GM18861 (cell line): ENCODE data around the gene DCTN3.
A peak's percentile ranks its signal among the peaks of the same experiment; 100 is the strongest.
"Not testable (repeated sequence)": the region's sequence is repeated elsewhere in the genome, so short reads cannot be mapped to it uniquely, and the experiment has no call there.

Experiments
- ATAC-seq: cut with Tn5 transposase; IDR thresholded peaks from one replicate; pipeline ENCODE4 v1.9.1; 2021; ENCODE audit not compliant: unreplicated experiment

DCTN3 gene

GRCh38 chr9:34647651-34648050 is 27.4 kb upstream of the DCTN3 start:
- no peak for ATAC-seq

GRCh38 chr9:34647084-34647403 is 26.7 kb upstream of the DCTN3 start:
- ATAC-seq, result no peak

GRCh38 chr9:34646211-34647083 is 26.2 kb upstream of the DCTN3 start, which contains the start of gene GALT:
GALT (plus strand) TSS chr9:34646675; CDS start chr9:34646705, 30 bp downstream.
- ATAC-seq, result peak; percentile 70

- no peak for ATAC-seq
Measured at GRCh38 chr9:34644766-34645314, 24.5 kb upstream of the DCTN3 start.

- ATAC-seq, result no peak
Measured at GRCh38 chr9:34642679-34643078, 22.4 kb upstream of the DCTN3 start.

- ATAC-seq, result not testable (repeated sequence)
Measured at GRCh38 chr9:34639322-34639721, 19.0 kb upstream of the DCTN3 start.

- no peak for ATAC-seq
Measured at GRCh38 chr9:34638138-34638445, 17.8 kb upstream of the DCTN3 start.

- ATAC-seq, result peak; percentile 79
Measured at GRCh38 chr9:34637356-34638137, 17.3 kb upstream of the DCTN3 start, which contains the start of gene SIGMAR1. SIGMAR1 (minus strand) TSS chr9:34637787; CDS start chr9:34637697, 90 bp downstream.

GRCh38 chr9:34636791-34637355 is 16.6 kb upstream of the DCTN3 start:
- ATAC-seq, result no peak

- no peak for ATAC-seq
Measured at GRCh38 chr9:34635556-34635955, 15.3 kb upstream of the DCTN3 start.

GRCh38 chr9:34634551-34635248 is 14.4 kb upstream of the DCTN3 start:
- ATAC-seq, result no peak

GRCh38 chr9:34633851-34634550 is 13.7 kb upstream of the DCTN3 start:
- ATAC-seq, result peak; percentile 35

- no peak for ATAC-seq
Measured at GRCh38 chr9:34633166-34633565, 12.9 kb upstream of the DCTN3 start.

GRCh38 chr9:34630402-34631154 is 10.3 kb upstream of the DCTN3 start:
- no peak for ATAC-seq

GRCh38 chr9:34629491-34629808 is 9.2 kb upstream of the DCTN3 start:
- ATAC-seq, result no peak

- ATAC-seq, result no peak
Measured at GRCh38 chr9:34628656-34629490, 8.6 kb upstream of the DCTN3 start, which contains the start of gene ARID3C. ARID3C (minus strand) TSS chr9:34629066; CDS start chr9:34628014, 1,052 bp downstream.

- ATAC-seq, result no peak
Measured at GRCh38 chr9:34627716-34628655, 7.7 kb upstream of the DCTN3 start.

- no peak for ATAC-seq
Measured at GRCh38 chr9:34625186-34625486, 4.8 kb upstream of the DCTN3 start.
